ENCODE measurements around the gene ATP6V1B1. TPM values are rescaled to one million over a fixed set of nuclear protein-coding genes. Genes with fewer than 3 reads are reported as not detected.

ATP6V1B1 gene
- total and polyA plus RNA-seq, 9 of the 15 experiments (the other 6 are each of a cell fraction or from before 2014, with no cell fraction given) = not detected

GRCh38 chr2:70919672-70920366 is 15.9 kb upstream of the ATP6V1B1 start (continued):
- TF ChIP-seq PHF20 (IDR thresholded peaks at IDR 0.05; ENCODE audit: partially characterized antibody) = no peak
- TF ChIP-seq RCOR1 (IDR thresholded peaks at IDR 0.05; ENCODE audit: borderline replicate concordance in 1 of 2, low read depth in 2 of 2, low read length in 2 of 2) = 0 out of 4 replicates have a peak, but pooled peaks of 1 of the 2 experiments have one; percentile 24
- peak in 1 of 2 experiments; percentile 94; a peak in 2 of 4 replicates for TF ChIP-seq TEAD1 (CRISPR knock-in tag; IDR thresholded peaks at IDR 0.05)
- peak; percentile 91 for TF ChIP-seq TEAD2 (tag; IDR thresholded peaks at IDR 0.05)
- no peak for TF ChIP-seq PTTG1 (tag; IDR thresholded peaks at IDR 0.05; ENCODE audit: low read depth)
- no peak for TF ChIP-seq ZBTB1 (CRISPR knock-in tag; IDR thresholded peaks at IDR 0.05; ENCODE audit: borderline replicate concordance, low read depth)
- TF ChIP-seq TSC22D4 (tag; IDR thresholded peaks at IDR 0.05) = no peak
- no peak for TF ChIP-seq ZNF324 (CRISPR knock-in tag; IDR thresholded peaks at IDR 0.05)
- TF ChIP-seq XRCC5 (IDR thresholded peaks at IDR 0.05; ENCODE audit: low read depth, low read length) = 0 out of 2 replicates have a peak, but pooled peaks have one; percentile 29
- no peak for TF ChIP-seq ASH1L (IDR thresholded peaks at IDR 0.05; ENCODE audit: borderline replicate concordance, low read depth, partially characterized antibody)
- no peak for TF ChIP-seq EP400 (IDR thresholded peaks at IDR 0.05)
- no peak for TF ChIP-seq PRDM10 (IDR thresholded peaks at IDR 0.05; ENCODE audit: partially characterized antibody)
- no peak for TF ChIP-seq TCF15 (CRISPR knock-in tag; IDR thresholded peaks at IDR 0.05)
- TF ChIP-seq CLOCK (CRISPR knock-in tag; IDR thresholded peaks at IDR 0.05; ENCODE audit: borderline replicate concordance) = no peak
- no peak for TF ChIP-seq NONO (IDR thresholded peaks at IDR 0.05; ENCODE audit: low read depth in 2 of 2, low read length in 1 of 2)
- no peak for TF ChIP-seq ZKSCAN1 (IDR thresholded peaks at IDR 0.05; ENCODE audit: low read depth, low read length)
- TF ChIP-seq FOXK2 (conservative IDR thresholded peaks at IDR 0.05 in 1 of 2, IDR thresholded peaks at IDR 0.05 in 1 of 2; ENCODE audit: low read depth in 2 of 2) = peak; percentile 85 to 90
- no peak for TF ChIP-seq E2F6 (IDR thresholded peaks at IDR 0.05; ENCODE audit: borderline replicate concordance in 1 of 2, extremely low read depth in 1 of 2, insufficient read depth in 1 of 2, insufficient read length in 1 of 2, low read depth in 1 of 2, low read length in 1 of 2, poor library complexity in 1 of 2, severe bottlenecking in 1 of 2)
- no peak for TF ChIP-seq ZNF134 (CRISPR knock-in tag; conservative IDR thresholded peaks at IDR 0.05)
